ENCODE measurements around the gene KIF1C. TPM values are rescaled to one million over a fixed set of nuclear protein-coding genes. Genes with fewer than 3 reads are reported as not detected.

KIF1C gene
- polyA plus RNA-seq, 1 experiment, result 81.6 TPM

GRCh38 chr17:4972752-4973151, 25.0 kb upstream of the KIF1C start:
- no peak for DNase-seq (ENCODE audit: low read depth)
- ChIA-PET POLR2A (no interaction called here), CTCF (interaction anchor here (1.0 to 4.6 kb wide), 2 partner anchors 8 to 13 kb away, joined by 4 to 40 read pairs; no protein-coding TSS in a partner anchor)
- no peaks in the 10 kb centered on the region for H3K27me3 ChIP-seq (ENCODE audit: control insufficient read depth, insufficient read depth, low read length)
- no peak for TF ChIP-seq CTCF (IDR thresholded peaks at IDR 0.05; ENCODE audit: insufficient read depth, low read depth, low read length)
- no peak overlapping the region for H3K4me3 ChIP-seq (ENCODE audit: low read depth, low read length)
- H3K36me3 ChIP-seq (ENCODE audit: control insufficient read depth, insufficient read depth, low read length), result peaks cover 21% of the 10 kb centered on the region

DNA sequence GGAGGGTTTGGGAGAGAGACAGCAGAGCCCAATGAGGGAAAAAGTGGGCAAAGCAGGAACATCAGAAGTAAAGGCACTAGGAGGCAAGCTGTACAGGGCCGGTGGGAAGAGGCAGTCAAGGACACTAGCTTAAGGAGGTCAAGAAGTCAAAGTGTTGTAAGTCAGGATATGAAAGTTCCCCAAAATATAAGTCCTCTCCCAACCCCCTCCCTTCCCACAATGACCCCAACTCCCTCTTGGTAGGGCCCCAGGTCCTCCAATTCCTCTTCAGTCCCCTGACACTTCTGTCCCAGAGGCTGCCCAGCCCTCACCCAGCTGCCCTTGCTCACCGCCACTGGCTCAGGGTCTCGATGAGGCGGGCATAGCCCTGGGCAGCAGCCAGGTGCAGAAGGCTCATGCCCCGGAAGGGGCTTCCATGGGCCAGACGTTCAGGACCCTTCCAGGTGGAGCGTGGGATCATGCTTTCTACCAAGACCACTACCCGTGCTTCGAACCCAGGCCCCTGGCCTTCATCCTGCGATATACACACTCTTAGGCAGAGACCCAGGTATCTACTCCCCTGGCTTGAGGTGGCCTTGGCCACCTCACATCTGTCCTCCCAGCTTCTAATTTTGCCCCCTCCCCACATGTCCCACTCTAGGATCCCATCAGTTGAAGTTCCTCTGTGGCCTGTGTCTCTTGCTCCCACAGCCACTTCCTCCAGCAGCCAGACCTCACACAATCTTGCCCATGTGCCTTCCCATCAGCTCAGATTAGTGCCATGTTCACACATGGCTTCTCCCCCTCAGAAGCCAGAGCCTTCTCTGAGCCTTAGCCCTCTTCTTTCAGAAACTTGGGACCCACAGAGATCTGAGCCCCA, 24.3 kb upstream of the KIF1C start:
- no peak overlapping the region for H3K4me3 ChIP-seq (ENCODE audit: low read depth, low read length)
- CTCF ChIA-PET, result interaction anchor here (1.0 to 1.2 kb wide), 2 partner anchors 13 to 33 kb away, joined by 3 to 4 read pairs; partner anchors contain the start of genes RNF167 and SLC25A11
- no peak for TF ChIP-seq CTCF (IDR thresholded peaks at IDR 0.05; ENCODE audit: insufficient read depth, low read depth, low read length)
- POLR2A ChIA-PET, result no interaction called here
- DNase-seq (ENCODE audit: low read depth), result no peak
- H3K36me3 ChIP-seq (ENCODE audit: control insufficient read depth, insufficient read depth, low read length), result peaks cover 22% of the 10 kb centered on the region
- no peaks in the 10 kb centered on the region for H3K27me3 ChIP-seq (ENCODE audit: control insufficient read depth, insufficient read depth, low read length)

- TF ChIP-seq CTCF (IDR thresholded peaks at IDR 0.05; ENCODE audit: insufficient read depth, low read depth, low read length), result no peak
- POLR2A ChIA-PET, result no interaction called here
- CTCF ChIA-PET, result interaction anchor here (1.0 to 1.5 kb wide), 3 partner anchors 34 to 65 kb away, joined by 3 read pairs; partner anchors contain the start of genes RNF167 and SLC25A11
These were observed 23.6 kb upstream of the KIF1C start for GRCh38 chr17:4974115-4974670.

GRCh38 chr17:4978726-4979125, 19.0 kb upstream of the KIF1C start:
- H3K36me3 ChIP-seq (ENCODE audit: control insufficient read depth, insufficient read depth, low read length), result peaks cover 22% of the 10 kb centered on the region
- no peak overlapping the region for H3K4me3 ChIP-seq (ENCODE audit: low read depth, low read length)
- DNase-seq (ENCODE audit: low read depth), result no peak
- no peaks in the 10 kb centered on the region for H3K27me3 ChIP-seq (ENCODE audit: control insufficient read depth, insufficient read depth, low read length)
- TF ChIP-seq CTCF (IDR thresholded peaks at IDR 0.05; ENCODE audit: insufficient read depth, low read depth, low read length), result no peak
- ChIA-PET POLR2A (no interaction called here), CTCF (interaction anchor here (0.8 kb wide), 1 partner anchor 8 kb away, joined by 3 read pairs; no protein-coding TSS in a partner anchor)

More at GRCh38 chr17:4974115-4974670, 23.6 kb upstream of the KIF1C start:
- no peak for DNase-seq (ENCODE audit: low read depth)
- no peaks in the 10 kb centered on the region for H3K27me3 ChIP-seq (ENCODE audit: control insufficient read depth, insufficient read depth, low read length)
- no peak overlapping the region for H3K4me3 ChIP-seq (ENCODE audit: low read depth, low read length)
- peaks cover 26% of the 10 kb centered on the region for H3K36me3 ChIP-seq (ENCODE audit: control insufficient read depth, insufficient read depth, low read length)

- no peak for DNase-seq (ENCODE audit: low read depth)
- peak; percentile 66 for TF ChIP-seq CTCF (IDR thresholded peaks at IDR 0.05; ENCODE audit: insufficient read depth, low read depth, low read length)
- Histone ChIP-seq H3K36me3 (ENCODE audit: control insufficient read depth, insufficient read depth, low read length) (peaks cover 20% of the 10 kb centered on the region), H3K4me3 (ENCODE audit: low read depth, low read length) (no peak overlapping the region), H3K27me3 (ENCODE audit: control insufficient read depth, insufficient read depth, low read length) (no peaks in the 10 kb centered on the region)
- ChIA-PET CTCF (interaction anchor here (0.6 to 2.7 kb wide), 16 partner anchors 8 to 412 kb away, joined by 3 to 40 read pairs (median 4); partner anchors contain the start of genes INCA1, KIF1C, RNF167 and SLC25A11), POLR2A (no interaction called here)
These were observed 17.0 kb upstream of the KIF1C start for GRCh38 chr17:4980644-4981216.

All from BJ (cell line).